GM23338 (cell line): ENCODE measurements around the gene FSD1. TPM values are rescaled to one million over a fixed set of nuclear protein-coding genes. Genes with fewer than 3 reads are reported as not detected.

Experiments used
- ATAC-seq: fragments of 200-7000 bp; cut with Tn5 transposase; 3 replicates; pipeline ENCODE4 v1.9.1; 2020
- DNase-seq: peaks from one replicate; pipeline ENCODE4 v3.0.0-alpha.2; 2015; ENCODE audit warnings: low spot score
- H2AFZ ChIP-seq: fragments of 200-600 bp; sonication (generic); 2 replicates; pipeline ENCODE4 v1.8.0; 2016; ENCODE audit warnings: antibody characterized with exemption, mild to moderate bottlenecking, moderate library complexity
- H3F3A ChIP-seq: fragments of 200-600 bp; sonication (generic); replicated peaks from 2 replicates; pipeline ENCODE4 v1.8.0; 2017; ENCODE audit warnings: antibody characterized with exemption, mixed run types, low read depth
- H3K27ac ChIP-seq: fragments of 200-600 bp; sonication (generic); 2 replicates; pipeline ENCODE4 v1.6.1; 2016; ENCODE audit warnings: low read depth
- H3K27me3 ChIP-seq: fragments of 200-600 bp; sonication (generic); 2 replicates; pipeline ENCODE4 v1.8.0; 2016; ENCODE audit warnings: mild to moderate bottlenecking, mixed run types, moderate library complexity; ENCODE audit not compliant: insufficient read depth
- H3K36me3 ChIP-seq: fragments of 200-600 bp; sonication (generic); 2 replicates; pipeline ENCODE4 v1.8.0; 2016; ENCODE audit warnings: mild to moderate bottlenecking; ENCODE audit not compliant: insufficient read depth
- H3K4me1 ChIP-seq: fragments of 200-600 bp; sonication (generic); 2 replicates; pipeline ENCODE4 v1.8.0; 2016; ENCODE audit warnings: mild to moderate bottlenecking, moderate library complexity; ENCODE audit not compliant: insufficient read depth
- H3K4me2 ChIP-seq: fragments of 200-600 bp; sonication (generic); 2 replicates; pipeline ENCODE4 v1.7.1; 2017; ENCODE audit warnings: mixed run types
- H3K4me3 ChIP-seq: fragments of 200-600 bp; sonication (generic); 2 replicates; pipeline ENCODE4 v1.6.1; 2016; ENCODE audit warnings: mixed run types
- H3K79me2 ChIP-seq: fragments of 200-600 bp; sonication (generic); replicated peaks from 2 replicates; pipeline ENCODE4 v1.8.0; 2017; ENCODE audit warnings: mild to moderate bottlenecking; ENCODE audit not compliant: insufficient read depth
- H3K9me2 ChIP-seq: fragments of 200-600 bp; sonication (generic); 2 replicates; pipeline ENCODE4 v1.8.0; 2017; ENCODE audit not compliant: insufficient read depth
- H4K20me1 ChIP-seq: fragments of 200-600 bp; sonication (generic); replicated peaks from 2 replicates; pipeline ENCODE4 v1.8.0; 2017; ENCODE audit warnings: mild to moderate bottlenecking; ENCODE audit not compliant: insufficient read depth
- H3K27ac Mint-ChIP-seq: 2 replicates; pipeline ENCODE4 v1.8.0; 2020; ENCODE audit warnings: inconsistent platforms, mild to moderate bottlenecking, moderate library complexity, mixed read lengths
- H3K27me3 Mint-ChIP-seq: 3 replicates; pipeline ENCODE4 v1.8.0; 2022; ENCODE audit warnings: low read depth, mild to moderate bottlenecking, moderate library complexity, mixed read lengths, inconsistent platforms; ENCODE audit not compliant: insufficient read depth, poor library complexity
- H3K36me3 Mint-ChIP-seq: 3 replicates; pipeline ENCODE4 v1.8.0; 2021; ENCODE audit warnings: low read depth, mild to moderate bottlenecking, inconsistent platforms, moderate library complexity, mixed read lengths
- H3K4me1 Mint-ChIP-seq: 3 replicates; pipeline ENCODE4 v1.8.0; 2020; ENCODE audit warnings: mild to moderate bottlenecking, inconsistent platforms, mixed read lengths
- H3K4me3 Mint-ChIP-seq: 3 replicates; pipeline ENCODE4 v1.8.0; 2021; ENCODE audit warnings: moderate library complexity, mild to moderate bottlenecking, inconsistent platforms, mixed read lengths
- H3K9me3 Mint-ChIP-seq: 3 replicates; pipeline ENCODE4 v1.8.0; 2020; ENCODE audit warnings: moderate library complexity, mild to moderate bottlenecking, inconsistent platforms, mixed read lengths
- CREB1 ChIP-seq: fragments of 250-450 bp; sonication (Bioruptor Pico); IDR thresholded peaks from 2 replicates; pipeline ENCODE4 v1.5.0; 2020; ENCODE audit warnings: low read depth, mild to moderate bottlenecking, moderate library complexity
- EZH2 ChIP-seq: fragments of 200-600 bp; sonication (generic); IDR thresholded peaks from one replicate; pipeline ENCODE4 v1.8.0; 2017; ENCODE audit warnings: antibody characterized with exemption, mild to moderate bottlenecking, low read depth; ENCODE audit not compliant: unreplicated experiment
- POLR2AphosphoS5 ChIP-seq: IDR thresholded peaks from 2 replicates; pipeline ENCODE4 v1.6.1; 2016; ENCODE audit warnings: antibody characterized with exemption, low read depth
- STAT1 ChIP-seq: IDR thresholded peaks from one replicate; pipeline ENCODE4 v1.6.1; 2016; ENCODE audit warnings: antibody characterized with exemption; ENCODE audit not compliant: unreplicated experiment
- ZNF331 ChIP-seq: fragments of 250-450 bp; sonication (Bioruptor Pico); IDR thresholded peaks from 2 replicates; pipeline ENCODE4 v1.5.0; 2020; ENCODE audit warnings: low read depth, mild to moderate bottlenecking, moderate library complexity
- polyA plus RNA-seq: library from polyadenylated mRNA; unstranded; fragments of >200 nt; fragmentation: Nextera tagmentation; extraction: Ambion mirVana; gene quantifications from 2 replicates; pipeline ENCODE4 v1.2.1, GENCODE V29; 2016
- total RNA-seq: library from RNA; depleted of rRNA; stranded (reverse); fragments of >200 nt; shearing (Covaris generic); gene quantifications from 2 replicates; pipeline ENCODE4 v1.2.3, GENCODE V29; 2014
- TF ChIP-seq, protein P1 (sequence below), 2 experiments: fragments of 200-600 bp in 1 of 2; sonication (generic) in 1 of 2; conservative IDR thresholded peaks; 2 replicates each; pipeline versions ENCODE4 v1.5.1 to v1.6.1; 2016 to 2017; ENCODE audit warnings: antibody characterized with exemption in 2 of 2, low read depth in 2 of 2, mild to moderate bottlenecking in 2 of 2, moderate library complexity in 1 of 2
- TF ChIP-seq, protein P2 (sequence below): IDR thresholded peaks from 2 replicates; pipeline ENCODE4 v1.6.1; 2016; ENCODE audit warnings: antibody characterized with exemption
- TF ChIP-seq, protein P3 (sequence below): fragments of 250-450 bp; sonication (Bioruptor Pico); IDR thresholded peaks from 2 replicates; pipeline ENCODE4 v1.5.0; 2020; ENCODE audit warnings: mild to moderate bottlenecking, moderate library complexity

FSD1 gene
- total and polyA plus RNA-seq, 2 experiments from 2014 or later: 50.7 to 82.9 TPM

DNA sequence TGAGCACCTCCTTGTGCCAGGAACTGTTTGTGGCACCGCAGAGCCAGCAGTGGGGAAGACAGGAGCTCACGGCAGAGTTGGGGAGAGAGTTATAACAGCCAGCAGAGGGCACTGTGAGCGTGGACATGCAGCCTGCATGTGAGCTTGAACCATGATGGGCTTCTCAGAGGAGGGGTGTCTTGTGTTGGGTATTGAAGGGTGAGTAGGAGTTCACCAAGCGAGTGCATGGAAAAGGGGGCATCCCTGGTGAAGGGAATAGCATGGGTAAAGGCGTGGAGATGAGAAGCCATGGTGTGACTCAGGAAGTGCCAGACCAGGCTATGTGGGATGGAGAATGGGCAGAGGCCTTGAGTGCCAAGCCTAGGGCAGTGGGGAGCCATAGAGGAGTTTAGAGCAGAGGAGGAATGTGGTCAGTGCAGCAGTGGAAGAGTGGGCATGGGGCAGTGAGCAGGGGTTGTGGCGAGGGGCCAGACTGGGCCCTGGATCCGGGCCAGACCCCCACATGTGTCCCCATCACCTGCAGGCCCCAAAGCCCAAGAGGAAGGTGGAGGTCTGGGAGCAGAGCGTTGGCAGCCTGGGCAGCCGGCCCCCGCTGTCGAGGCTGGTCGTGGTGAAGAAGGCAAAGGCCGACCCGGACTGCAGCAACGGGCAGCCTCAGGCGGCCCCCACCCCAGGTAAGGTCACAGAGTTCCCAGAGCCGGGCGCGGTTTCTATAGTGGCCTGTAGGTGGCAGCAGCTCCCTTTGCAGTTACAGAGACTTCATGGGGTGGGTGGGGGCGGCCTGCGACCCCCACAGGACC is 37.1 kb upstream of the FSD1 start:
- H3K27ac Mint-ChIP-seq: no peak overlapping the region
- Histone ChIP-seq H4K20me1 (no peaks in the 10 kb centered on the region; the same call in 1 of the 2 replicates), H2AFZ (no peak overlapping the region), H3K4me3 (no peak overlapping the region), H3K27ac (no peak overlapping the region), H3K36me3 (no peaks in the 10 kb centered on the region; the same call in 1 of the 2 replicates), H3K79me2 (no peaks in the 10 kb centered on the region), H3K4me2 (no peak overlapping the region), H3K4me1 (no peaks in the 10 kb centered on the region), H3F3A (no peaks in the 10 kb centered on the region; the same call in 1 of the 2 replicates), H3K9me2 (no peaks in the 10 kb centered on the region), H3K27me3 (no peaks in the 10 kb centered on the region)
- H3K4me1 Mint-ChIP-seq: 0 out of 3 replicates have a peak, but pooled peaks cover 3% of the 10 kb centered on the region
- peak; percentile 95 for ATAC-seq
- H3K4me3 Mint-ChIP-seq: no peak overlapping the region
- H3K27me3 Mint-ChIP-seq: peaks cover 13% of the 10 kb centered on the region
- TF ChIP-seq CREB1 (CRISPR knock-in tag) (no peak), POLR2AphosphoS5 (no peak), ZNF331 (CRISPR knock-in tag) (no peak)
- TF ChIP-seq, protein P1, sequence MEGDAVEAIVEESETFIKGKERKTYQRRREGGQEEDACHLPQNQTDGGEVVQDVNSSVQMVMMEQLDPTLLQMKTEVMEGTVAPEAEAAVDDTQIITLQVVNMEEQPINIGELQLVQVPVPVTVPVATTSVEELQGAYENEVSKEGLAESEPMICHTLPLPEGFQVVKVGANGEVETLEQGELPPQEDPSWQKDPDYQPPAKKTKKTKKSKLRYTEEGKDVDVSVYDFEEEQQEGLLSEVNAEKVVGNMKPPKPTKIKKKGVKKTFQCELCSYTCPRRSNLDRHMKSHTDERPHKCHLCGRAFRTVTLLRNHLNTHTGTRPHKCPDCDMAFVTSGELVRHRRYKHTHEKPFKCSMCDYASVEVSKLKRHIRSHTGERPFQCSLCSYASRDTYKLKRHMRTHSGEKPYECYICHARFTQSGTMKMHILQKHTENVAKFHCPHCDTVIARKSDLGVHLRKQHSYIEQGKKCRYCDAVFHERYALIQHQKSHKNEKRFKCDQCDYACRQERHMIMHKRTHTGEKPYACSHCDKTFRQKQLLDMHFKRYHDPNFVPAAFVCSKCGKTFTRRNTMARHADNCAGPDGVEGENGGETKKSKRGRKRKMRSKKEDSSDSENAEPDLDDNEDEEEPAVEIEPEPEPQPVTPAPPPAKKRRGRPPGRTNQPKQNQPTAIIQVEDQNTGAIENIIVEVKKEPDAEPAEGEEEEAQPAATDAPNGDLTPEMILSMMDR (conservative IDR thresholded peaks at IDR 0.05; ENCODE audit: low read depth in 2 of 2): peak; percentile 90 to 97
- H3K9me3 Mint-ChIP-seq: no peaks in the 10 kb centered on the region
- peak; percentile 93 for DNase-seq
- peaks cover 39% of the 10 kb centered on the region for H3K36me3 Mint-ChIP-seq

DNA sequence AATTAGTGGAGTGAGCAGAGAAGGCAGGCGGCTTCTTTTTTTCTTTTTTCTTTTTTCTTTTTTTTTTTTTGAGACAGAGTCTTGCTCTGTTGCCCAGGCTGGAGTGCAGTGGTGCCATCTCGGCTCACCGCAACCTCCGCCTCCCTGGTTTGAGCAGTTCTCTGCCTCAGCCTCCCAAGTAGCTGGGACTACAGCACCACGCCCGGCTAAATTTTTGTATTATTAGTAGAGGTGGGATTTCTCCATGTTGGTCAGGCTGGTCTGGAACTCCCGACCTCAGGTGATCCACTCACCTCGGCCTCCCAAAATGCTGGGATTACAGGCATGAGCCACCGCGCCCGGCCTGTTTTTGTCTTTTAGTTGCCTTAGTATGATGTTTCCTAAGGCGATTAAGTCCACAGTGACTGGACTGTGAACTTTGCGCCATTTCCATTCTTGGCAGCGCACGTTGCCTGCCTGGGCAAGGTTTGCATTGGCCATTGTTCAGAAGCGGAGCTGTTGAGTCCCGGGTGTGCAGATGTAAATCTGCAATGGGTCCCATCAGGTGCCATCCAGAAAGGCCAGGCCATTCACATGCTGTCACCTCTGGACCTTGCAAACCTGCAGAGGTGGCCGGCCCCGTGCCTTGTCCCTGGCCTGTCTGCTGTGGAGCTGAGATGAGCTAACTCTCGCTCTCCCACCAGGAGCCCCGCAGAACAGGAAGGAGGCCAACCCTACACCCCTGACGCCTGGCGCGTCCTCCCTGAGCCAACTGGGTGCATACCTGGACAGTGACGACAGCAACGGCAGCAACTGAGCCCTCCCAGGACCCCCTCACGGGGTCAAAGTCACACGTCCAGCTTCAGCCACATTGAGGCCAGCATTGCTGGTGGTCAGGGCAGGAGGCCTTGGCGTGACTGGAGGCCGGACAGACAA is 36.2 kb upstream of the FSD1 start:
- ATAC-seq (no peak), DNase-seq (no peak)
- H3K36me3 ChIP-seq: no peaks in the 10 kb centered on the region; the same call in 1 of the 2 replicates
- Mint-ChIP-seq H3K36me3 (peaks cover 37% of the 10 kb centered on the region), H3K4me1 (0 out of 3 replicates have a peak, but pooled peaks cover 3% of the 10 kb centered on the region), H3K9me3 (no peaks in the 10 kb centered on the region), H3K27me3 (peaks cover 13% of the 10 kb centered on the region), H3K4me3 (no peak overlapping the region), H3K27ac (no peak overlapping the region)
- no peak overlapping the region for H3K4me2 ChIP-seq
- no peak overlapping the region for H3K27ac ChIP-seq
- H3K4me1 ChIP-seq: no peaks in the 10 kb centered on the region
- H3K4me3 ChIP-seq: no peak overlapping the region
- no peaks in the 10 kb centered on the region for H3K79me2 ChIP-seq
- no peaks in the 10 kb centered on the region for H3K9me2 ChIP-seq
- no peaks in the 10 kb centered on the region; the same call in 1 of the 2 replicates for H3F3A ChIP-seq
- H3K27me3 ChIP-seq: no peaks in the 10 kb centered on the region
- no peak overlapping the region for H2AFZ ChIP-seq
- H4K20me1 ChIP-seq: no peaks in the 10 kb centered on the region; the same call in 1 of the 2 replicates
- TF ChIP-seq, protein P2, sequence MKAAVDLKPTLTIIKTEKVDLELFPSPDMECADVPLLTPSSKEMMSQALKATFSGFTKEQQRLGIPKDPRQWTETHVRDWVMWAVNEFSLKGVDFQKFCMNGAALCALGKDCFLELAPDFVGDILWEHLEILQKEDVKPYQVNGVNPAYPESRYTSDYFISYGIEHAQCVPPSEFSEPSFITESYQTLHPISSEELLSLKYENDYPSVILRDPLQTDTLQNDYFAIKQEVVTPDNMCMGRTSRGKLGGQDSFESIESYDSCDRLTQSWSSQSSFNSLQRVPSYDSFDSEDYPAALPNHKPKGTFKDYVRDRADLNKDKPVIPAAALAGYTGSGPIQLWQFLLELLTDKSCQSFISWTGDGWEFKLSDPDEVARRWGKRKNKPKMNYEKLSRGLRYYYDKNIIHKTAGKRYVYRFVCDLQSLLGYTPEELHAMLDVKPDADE: no peak
- no peak for TF ChIP-seq POLR2AphosphoS5
- TF ChIP-seq ZNF331 (CRISPR knock-in tag): no peak
- no peak for TF ChIP-seq EZH2
- TF ChIP-seq, protein P3, sequence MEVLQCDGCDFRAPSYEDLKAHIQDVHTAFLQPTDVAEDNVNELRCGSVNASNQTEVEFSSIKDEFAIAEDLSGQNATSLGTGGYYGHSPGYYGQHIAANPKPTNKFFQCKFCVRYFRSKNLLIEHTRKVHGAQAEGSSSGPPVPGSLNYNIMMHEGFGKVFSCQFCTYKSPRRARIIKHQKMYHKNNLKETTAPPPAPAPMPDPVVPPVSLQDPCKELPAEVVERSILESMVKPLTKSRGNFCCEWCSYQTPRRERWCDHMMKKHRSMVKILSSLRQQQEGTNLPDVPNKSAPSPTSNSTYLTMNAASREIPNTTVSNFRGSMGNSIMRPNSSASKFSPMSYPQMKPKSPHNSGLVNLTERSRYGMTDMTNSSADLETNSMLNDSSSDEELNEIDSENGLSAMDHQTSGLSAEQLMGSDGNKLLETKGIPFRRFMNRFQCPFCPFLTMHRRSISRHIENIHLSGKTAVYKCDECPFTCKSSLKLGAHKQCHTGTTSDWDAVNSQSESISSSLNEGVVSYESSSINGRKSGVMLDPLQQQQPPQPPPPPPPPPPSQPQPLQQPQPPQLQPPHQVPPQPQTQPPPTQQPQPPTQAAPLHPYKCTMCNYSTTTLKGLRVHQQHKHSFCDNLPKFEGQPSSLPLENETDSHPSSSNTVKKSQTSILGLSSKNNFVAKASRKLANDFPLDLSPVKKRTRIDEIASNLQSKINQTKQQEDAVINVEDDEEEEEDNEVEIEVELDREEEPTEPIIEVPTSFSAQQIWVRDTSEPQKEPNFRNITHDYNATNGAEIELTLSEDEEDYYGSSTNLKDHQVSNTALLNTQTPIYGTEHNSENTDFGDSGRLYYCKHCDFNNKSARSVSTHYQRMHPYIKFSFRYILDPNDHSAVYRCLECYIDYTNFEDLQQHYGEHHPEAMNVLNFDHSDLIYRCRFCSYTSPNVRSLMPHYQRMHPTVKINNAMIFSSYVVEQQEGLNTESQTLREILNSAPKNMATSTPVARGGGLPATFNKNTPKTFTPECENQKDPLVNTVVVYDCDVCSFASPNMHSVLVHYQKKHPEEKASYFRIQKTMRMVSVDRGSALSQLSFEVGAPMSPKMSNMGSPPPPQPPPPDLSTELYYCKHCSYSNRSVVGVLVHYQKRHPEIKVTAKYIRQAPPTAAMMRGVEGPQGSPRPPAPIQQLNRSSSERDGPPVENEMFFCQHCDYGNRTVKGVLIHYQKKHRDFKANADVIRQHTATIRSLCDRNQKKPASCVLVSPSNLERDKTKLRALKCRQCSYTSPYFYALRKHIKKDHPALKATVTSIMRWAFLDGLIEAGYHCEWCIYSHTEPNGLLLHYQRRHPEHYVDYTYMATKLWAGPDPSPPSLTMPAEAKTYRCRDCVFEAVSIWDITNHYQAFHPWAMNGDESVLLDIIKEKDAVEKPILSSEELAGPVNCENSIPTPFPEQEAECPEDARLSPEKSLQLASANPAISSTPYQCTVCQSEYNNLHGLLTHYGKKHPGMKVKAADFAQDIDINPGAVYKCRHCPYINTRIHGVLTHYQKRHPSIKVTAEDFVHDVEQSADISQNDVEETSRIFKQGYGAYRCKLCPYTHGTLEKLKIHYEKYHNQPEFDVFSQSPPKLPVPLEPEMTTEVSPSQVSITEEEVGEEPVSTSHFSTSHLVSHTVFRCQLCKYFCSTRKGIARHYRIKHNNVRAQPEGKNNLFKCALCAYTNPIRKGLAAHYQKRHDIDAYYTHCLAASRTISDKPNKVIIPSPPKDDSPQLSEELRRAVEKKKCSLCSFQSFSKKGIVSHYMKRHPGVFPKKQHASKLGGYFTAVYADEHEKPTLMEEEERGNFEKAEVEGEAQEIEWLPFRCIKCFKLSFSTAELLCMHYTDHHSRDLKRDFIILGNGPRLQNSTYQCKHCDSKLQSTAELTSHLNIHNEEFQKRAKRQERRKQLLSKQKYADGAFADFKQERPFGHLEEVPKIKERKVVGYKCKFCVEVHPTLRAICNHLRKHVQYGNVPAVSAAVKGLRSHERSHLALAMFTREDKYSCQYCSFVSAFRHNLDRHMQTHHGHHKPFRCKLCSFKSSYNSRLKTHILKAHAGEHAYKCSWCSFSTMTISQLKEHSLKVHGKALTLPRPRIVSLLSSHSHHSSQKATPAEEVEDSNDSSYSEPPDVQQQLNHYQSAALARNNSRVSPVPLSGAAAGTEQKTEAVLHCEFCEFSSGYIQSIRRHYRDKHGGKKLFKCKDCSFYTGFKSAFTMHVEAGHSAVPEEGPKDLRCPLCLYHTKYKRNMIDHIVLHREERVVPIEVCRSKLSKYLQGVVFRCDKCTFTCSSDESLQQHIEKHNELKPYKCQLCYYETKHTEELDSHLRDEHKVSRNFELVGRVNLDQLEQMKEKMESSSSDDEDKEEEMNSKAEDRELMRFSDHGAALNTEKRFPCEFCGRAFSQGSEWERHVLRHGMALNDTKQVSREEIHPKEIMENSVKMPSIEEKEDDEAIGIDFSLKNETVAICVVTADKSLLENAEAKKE (CRISPR knock-in tag): no peak
- no peak for TF ChIP-seq STAT1
